ENCODE measurements around the gene IL1RL1.
A peak's percentile ranks its signal among the peaks of the same experiment; 100 is the strongest.
"Not testable (repeated sequence)": the region's sequence is repeated elsewhere in the genome, so short reads cannot be mapped to it uniquely, and the experiment has no call there.

Gene IL1RL1

DNA sequence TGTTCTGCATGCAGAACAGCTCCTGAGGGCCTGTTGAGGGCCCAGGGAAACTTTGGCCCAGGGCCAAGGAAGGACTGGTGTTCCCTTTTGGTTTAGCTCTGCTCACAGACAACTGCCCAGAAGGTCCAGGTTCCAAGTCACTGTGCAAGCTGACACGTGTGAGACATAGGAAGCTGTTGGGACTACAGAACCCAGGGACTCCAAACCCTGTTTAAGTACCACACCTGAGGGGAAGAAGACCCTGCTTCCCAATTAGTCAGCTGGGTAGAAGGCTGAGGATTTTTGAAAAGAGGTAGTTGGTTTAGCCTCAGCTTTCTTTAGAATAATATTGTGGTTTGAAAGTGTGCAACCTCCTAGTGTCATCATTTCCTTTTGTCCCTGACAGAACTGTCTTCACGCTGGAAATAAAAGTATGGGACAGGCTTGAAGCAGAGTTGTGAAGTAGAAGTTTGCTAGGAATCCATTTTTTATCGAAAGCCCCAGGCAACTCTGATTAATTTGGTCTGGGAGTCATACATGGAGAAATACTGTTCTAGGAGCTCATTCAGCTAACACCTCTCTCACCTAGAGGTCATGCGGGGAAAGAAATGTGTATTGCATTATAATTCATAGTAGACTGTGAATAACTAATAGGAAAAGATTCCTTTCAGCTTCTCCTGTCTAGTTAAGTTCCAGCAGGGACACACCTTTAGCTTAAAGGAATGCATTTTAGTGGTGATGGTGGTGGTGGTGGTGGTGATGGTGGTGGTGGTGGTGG is 19.9 kb upstream of the IL1RL1 start:
- DNase-seq (ENCODE audit: low read depth in 3 of 3), result no peak

DNA sequence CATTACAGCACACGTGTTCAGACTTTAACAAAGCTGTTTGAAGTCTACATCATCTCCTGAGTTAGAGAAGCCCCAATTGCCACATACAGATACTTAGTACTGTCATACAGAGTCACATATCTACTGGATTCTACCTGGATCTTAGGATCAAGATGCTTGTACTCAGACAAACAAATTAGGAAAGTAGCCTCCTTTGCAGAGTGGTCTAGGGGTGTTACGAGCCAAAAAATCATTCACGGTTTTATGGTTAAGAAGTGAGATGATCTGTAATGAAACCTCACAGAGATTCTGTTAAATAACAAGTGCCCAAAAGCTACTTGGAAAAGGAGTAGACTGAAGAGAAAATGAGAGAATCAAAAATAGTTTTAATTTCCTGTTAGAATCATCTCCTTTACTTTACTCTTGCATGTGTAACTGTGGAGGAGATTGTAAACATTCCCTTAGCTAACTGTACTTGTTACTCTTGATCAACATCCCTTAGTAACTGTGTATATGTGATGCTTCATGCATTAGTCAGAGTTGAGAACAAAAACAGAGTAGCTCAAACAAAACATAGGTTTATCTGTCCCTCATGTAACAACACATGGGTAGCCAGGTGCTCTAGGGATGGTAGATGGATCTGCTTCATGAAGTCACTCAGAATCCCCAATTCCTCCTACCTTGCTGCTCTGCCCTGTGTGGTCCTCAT is 16.4 kb upstream of the IL1RL1 start:
- no peak for DNase-seq (ENCODE audit: low read depth in 3 of 3)

DNA sequence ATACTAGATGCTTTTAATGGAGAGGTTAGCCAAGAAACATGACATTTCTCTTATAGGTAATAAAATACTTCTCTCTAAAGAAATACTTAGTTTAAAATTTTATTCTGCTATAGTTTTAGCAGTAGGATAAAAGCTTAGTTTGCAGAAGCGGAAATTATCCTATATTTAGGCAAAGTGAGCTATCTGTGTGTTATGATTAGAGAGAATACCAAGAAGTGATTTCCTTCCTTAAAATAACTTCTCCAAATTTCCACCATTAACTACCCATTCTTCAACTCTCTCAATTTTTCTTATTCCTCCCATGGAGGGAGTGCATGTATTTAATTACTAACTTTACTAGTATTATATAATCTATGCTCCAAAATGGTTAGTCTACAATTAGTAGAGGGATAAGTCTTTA is 15.8 kb upstream of the IL1RL1 start:
- DNase-seq (ENCODE audit: low read depth in 3 of 3), result no peak

DNA sequence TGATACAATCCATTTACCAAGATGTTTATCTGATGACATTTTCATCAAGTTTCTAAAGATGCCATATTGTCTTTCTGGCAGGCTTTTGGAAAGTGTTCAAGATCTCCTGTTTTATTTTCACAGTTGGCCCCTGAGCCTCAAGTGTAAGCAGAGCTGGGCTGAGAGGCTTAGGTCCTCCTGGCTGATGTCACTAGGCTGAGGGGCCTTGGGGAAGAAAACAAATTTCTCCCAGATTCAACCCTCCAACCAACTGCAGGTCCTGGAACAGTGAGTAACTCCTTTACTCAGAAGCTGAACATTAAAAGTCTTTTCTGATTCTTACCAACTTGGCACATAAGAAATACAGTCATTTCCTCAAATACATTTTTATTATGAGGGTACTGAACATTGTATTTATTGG is 14.9 kb upstream of the IL1RL1 start:
- DNase-seq (ENCODE audit: low read depth in 3 of 3), result no peak

DNA sequence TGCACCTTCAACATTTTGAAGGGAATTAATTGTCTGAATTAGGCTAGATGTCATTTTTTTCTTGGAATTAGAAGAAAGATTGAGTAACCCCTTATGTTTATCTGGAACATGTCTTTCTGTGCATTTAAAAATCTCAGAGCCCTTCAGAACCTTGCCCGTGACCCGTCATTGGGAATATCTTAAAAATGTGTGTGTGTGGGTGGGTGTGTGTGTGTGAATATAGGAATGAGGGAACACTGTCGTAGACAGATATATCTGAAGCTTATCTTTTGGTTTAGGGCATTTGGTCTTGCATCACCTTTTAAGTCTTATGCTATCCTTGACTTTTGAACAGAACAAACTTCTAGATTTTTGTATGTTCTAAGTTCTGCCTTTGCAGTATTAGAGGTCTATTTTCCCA is 13.5 kb upstream of the IL1RL1 start:
- DNase-seq (ENCODE audit: low read depth in 3 of 3), result no peak

DNA sequence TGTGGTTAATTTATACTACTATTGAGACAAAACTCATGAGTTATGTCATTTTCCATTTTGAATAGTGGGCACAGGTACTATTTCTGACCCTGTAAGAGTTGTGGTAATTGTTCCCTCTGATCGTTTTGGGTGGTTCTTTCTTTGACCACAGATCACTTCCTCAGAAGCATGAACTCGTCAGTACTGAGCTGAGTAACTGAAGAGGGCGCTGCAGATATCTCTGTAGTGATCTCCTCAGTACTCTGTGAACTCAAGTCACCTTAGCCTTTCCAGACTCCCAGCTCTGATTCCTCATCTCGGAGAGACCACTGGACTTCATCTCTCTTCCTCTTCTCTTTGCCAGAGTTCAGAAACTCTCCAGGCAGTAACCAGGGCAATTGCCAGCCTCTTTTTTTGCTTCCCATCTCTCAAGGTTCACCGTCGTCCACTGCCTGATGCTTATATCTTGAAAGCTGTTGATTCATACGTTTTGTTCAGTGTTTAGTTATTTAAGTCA is 9.4 kb upstream of the IL1RL1 start:
- peak in 1 of 3 donors; percentile 42 for DNase-seq (ENCODE audit: low read depth in 3 of 3)

DNA sequence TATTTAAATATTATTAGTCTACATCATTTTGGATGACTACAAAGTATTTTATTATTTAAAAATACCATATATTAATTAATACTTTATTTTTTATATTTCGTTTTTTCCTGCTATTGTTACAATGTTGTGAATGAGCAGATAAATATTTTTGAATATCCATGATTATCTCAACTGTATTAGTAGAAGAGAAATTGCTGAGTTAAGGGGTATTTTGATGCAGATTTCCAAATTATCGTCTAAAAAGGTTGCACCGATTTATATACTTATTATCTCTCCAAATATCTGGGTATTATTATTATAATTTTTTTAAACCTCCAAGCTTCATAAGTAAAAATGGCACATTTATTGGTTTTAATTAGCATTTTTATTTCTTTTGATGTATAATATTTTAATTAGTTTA is 8.9 kb upstream of the IL1RL1 start:
- no peak for DNase-seq (ENCODE audit: low read depth in 3 of 3)

DNA sequence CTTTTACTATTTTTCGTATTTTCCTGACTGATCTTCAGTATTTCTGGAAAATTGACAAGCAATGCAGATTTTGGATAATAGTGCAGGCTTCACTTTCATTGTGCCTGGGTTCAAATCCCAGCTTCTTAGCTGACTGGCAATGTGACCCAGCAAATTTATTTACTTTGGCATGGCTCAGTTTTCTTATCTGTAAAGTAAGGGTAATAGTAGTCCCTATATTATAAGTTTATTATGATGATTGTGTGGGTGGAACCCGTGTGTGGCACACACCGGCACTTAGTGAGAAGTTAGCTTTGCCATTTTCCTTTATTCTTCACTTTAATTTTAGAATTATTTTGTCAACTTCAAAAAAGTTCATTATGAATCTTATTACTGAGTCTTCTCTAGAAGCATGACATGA is 7.8 kb upstream of the IL1RL1 start:
- no peak for DNase-seq (ENCODE audit: low read depth in 3 of 3)

DNA sequence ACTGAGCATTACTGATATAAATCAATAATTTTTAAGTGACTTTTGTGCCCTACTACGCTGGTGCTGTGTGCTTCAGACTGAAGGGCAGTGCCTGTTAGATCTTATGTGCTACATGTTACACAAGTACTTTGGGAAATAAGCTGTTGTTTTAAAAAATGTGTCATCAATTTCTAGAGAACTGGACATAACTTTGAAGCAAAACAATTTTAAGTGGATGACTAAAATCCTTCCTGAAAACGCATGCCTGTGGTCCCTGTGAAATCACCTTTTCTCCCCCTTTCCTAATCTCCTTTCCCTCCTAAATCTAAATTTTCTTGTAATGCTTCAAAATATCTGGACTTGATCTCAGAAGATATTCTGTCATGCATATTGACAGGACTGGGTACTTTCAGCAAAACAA is 7.1 kb upstream of the IL1RL1 start:
- no peak for DNase-seq (ENCODE audit: low read depth in 3 of 3)

DNA sequence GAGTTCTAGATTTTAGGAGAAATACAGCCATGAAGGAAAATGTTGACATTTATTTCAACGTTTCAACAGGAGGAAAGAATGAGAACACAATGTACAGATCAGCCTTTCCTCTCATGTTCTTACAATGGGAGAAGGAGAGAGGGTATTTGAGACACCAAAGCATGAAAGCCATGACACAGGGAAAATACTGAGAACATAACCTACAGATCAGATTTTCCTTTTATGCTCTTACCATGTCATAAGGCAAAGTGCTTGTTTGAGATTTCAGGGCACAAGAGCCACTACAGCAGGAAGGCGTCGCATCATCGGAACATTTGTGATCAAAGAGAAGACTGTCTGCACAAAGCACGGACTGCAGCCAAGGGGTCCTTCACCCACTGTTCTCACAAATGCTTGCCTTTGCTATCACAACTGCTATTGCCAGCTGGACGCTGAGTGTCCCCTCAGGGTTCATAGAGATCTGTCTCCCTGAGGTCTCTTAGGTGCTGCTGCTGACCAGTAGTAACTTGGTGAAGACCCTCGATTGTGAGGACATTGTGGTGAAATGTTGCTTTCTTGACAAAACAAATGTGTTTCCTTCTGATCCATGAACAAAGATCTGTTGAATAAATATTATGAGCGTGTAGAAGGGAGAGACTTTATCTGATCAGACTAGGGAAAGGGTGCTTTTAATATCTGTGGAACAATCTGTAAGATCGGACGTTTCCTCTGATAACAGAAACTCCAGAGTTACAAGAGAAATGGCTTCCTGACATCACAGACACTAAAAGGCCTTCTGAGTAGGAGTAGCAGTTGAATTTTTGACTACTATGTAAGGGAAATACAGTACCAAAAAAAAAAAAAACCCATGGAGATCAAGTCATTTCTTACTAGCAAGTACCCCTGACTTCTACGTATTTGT is 6.4 kb upstream of the IL1RL1 start:
- peak in 2 of 3 donors; percentile 20 to 27 for DNase-seq (ENCODE audit: low read depth in 3 of 3)

DNA sequence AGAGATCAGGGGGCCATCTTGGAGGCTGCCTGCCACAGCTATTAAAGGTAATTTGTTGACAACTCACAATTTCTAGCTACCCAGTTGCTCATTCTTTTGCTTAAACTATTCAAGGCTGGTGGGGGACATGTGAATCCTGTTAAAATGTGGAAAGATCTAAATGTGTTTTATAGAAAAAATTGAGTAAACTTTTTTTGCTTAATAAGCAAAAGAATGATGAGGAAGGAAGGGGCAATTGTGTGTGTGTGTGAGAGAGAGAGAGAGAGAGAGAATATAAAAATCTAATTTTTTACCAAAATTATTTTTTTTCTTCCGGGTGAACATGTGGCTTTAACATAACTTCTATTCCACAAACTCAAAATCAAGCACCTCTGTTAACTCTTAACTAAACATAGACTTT is 5.2 kb upstream of the IL1RL1 start:
- no peak for DNase-seq (ENCODE audit: low read depth in 3 of 3)

DNA sequence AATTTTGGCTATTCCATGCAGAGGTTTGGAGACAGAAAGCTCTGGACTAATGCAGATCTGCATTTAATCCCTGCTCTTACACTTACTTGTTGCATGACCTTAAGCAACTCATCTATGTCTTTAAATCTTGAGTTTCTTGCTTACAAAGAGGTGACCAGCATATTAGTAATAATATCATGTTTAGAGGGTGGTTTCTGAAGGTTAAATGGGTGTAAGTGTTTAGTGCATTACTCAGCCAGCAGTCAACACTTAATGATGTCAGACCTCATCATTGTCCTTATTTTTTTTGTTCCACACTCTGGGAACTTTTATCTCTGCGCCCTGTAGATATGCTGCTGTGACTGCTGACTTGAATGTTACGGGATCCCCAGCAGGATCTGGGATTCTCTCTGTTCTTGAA is 1.7 kb downstream of the IL1RL1 start:
- DNase-seq (ENCODE audit: low read depth in 3 of 3), result no peak

DNA sequence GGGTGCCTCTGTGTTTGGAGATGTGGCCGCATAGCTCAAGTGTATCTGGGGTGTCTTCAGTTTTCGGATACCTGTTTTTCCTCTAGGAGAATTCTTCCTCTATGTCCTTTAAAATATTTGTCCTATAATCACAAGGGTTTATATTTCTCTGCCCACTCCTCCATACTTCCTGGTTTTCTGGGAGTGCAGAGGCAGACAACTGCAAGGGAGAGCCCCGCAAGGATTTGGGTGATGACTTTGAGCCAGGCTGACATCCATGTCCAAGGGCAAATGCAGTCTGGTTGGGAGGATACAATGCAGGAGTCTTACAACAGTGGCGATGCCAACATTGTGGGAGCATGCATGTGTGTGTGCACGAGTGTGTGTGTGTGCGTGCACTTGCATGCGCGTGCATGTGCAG is 2.1 kb downstream of the IL1RL1 start:
- no peak for DNase-seq (ENCODE audit: low read depth in 3 of 3)

DNA sequence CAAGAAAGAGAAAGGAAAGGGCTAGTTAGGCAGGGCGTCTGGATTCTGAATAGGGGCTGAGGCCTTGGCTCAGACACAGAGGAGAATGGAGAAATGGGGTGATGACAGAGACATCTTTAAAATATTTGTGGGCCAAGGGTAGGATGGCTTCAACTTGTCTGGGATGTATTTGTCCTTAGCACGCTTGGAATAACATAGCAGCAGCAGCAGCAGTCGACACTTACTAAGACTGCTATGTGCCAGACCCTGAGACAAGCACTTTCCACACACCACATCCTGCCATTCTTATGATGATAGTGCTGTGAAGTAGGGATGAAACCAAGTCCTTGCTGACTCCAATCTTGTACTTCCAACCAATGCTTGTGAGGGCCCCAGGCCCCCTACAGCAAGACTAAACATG is 2.6 kb downstream of the IL1RL1 start:
- no peak for DNase-seq (ENCODE audit: low read depth in 3 of 3)

DNA sequence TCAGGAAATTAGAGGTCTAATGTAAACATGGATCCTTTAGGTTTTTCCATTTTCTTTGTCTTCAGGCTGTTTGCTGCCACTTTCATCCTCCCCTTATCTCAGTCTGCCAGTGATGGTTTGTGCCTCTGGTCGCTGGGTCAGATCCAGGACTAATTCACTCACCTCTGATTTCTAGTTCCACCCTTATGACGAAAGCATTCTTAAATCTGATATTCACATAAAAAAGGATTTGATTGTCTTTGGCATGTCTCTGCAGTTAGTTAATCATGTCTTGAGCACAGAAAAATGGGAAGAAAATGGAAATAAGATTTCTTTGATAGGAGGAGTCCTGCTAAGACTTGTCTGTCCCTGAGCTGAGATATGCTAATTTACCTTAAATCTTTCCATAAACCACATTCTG is 4.6 kb downstream of the IL1RL1 start:
- no peak for DNase-seq (ENCODE audit: low read depth in 3 of 3)

DNA sequence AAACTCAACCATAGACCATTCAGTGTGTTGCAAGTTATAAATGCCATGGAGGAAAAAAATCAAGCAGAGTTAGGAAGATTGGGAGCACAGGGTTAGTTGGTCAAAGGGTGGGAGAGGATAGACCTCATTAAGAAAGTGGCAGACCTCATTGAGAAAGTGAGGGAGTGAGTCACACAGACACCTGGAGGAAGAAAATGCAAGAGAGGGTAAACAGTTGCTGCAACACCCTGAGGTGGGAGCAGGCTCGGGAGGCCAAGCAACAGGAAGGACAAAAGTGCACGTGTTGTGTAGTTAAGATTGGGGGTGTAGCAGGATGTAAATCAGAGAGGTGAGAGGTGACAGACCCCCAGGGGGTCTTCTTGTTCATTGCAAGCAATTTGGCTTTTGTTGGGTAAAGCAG is 6.4 kb downstream of the IL1RL1 start:
- no peak for DNase-seq (ENCODE audit: low read depth in 3 of 3)

DNA sequence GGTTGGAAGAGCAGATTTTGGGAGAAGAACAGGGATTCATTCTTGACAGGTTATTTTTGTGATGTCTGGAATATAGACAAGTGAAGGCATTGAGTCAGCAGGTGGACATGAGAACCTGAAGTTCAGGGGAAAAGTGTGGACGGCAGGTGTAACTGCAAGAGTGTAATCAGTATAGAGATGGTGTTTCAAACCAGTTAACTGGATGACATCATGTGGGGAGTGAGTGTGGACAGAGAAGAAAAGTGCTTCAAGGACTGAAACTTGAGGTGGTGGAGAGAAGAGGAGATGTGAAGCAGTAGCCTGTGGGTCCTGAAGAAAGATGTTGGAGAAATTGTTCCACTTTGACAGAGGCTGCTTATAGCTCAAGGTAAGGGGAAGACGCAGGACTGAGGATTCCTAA is 7.1 kb downstream of the IL1RL1 start:
- no peak for DNase-seq (ENCODE audit: low read depth in 3 of 3)

DNA sequence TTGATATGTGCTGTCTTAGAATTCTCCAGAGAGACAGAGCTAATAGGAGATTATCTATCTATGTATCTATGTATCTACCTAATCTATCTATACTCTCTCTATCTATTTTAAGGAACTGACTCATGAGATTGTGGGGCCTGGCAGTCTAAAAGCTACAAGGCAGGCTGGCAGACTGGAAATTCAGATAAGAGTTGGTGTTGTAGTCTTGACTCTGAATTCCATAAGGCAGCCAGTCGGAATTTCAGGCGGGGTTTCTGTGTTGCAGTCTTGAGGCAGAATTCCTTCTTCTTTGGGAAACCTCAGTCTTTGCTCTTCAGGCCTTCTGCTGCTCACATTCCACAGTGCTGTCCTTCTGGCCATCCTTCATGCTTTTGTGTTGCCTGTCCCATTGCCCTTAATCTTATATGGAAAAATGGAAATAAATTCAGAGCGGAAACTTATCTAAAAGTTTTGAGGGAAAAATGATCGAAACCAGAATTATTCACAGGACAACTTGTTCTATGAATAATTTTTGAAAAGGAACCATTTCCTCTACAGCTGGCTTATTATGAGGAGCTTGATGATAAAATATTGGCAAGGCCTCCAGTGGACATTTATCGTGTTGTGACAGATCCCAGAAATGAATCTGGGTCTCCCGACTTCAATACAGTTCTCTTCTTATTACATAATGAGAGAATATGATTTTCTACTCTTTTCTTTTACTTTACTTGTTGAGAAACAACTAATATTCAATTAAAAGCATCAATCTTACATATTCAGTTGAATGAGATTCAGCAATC is 10.8 kb downstream of the IL1RL1 start:
- no peak for DNase-seq (ENCODE audit: low read depth in 3 of 3)

DNA sequence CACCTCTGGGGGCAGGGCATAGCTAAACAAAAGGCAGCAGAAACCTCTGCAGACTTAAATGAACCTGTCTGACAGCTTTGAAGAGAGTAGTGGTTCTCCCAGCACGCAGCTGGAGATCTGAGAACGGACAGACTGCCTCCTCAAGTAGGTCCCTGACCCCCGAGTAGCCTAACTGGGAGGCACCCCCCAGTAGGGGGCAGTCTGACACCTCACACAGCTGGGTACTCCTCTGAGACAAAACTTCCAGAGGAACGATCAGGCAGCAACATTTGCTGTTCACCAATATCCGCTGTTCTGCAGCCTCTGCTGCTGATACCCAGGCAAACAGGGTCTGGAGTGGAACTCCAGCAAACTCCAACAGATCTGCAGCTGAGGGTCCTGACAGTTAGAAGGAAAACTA is 13.6 kb downstream of the IL1RL1 start:
- not testable (repeated sequence) for DNase-seq (ENCODE audit: low read depth in 3 of 3)

DNA sequence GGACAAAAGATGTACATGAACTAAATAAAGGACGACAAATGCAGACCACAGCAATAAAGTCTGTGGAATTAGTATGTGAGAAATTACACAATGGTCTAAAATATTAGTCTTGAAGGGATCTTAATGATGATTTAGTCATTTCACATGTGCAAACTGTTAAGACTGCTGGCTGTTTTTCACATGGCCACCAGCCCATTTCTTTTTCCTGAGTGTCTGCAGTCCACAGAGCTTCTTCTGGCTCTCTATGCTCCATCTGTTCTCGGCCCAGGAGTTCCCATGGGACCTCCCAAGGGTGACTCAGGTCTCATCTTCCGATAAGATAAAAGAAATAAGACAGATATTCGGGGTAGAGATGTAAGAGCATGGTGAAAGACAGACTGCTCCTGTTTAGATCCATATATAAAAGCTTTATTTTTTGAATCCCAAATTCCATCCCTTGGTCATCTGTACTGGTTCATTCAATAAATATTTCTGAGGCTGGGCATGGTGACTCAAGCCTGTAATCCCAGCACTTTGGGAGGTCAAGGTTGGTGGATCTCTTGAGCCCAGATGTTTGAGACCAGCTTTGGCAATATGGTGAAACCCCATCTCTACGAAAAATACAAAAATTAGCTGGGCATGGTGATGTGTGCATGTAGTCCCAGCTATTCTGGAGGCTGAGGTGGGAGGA is 20.1 kb downstream of the IL1RL1 start:
- DNase-seq (ENCODE audit: low read depth in 3 of 3), result no peak

DNA sequence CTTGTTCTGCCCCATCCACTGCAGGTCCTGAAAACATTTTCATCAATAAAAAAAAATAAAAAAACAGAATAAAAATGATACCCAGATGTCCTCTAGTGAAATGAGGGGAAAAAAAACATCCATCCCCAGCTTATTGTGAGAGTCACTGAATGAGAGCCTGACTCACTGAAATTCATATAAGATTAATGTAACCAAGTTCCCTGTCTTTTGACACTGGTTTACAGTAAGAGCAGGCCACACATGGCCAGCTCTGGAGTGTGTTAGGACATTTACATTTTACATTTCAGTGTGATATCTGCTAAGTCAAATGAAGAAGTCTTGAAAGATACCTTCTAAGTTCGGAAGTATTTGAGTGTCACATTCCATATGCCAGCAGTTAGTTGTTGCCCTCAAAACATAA is 23.1 kb downstream of the IL1RL1 start:
- DNase-seq (ENCODE audit: low read depth in 3 of 3), result no peak
